Gastroesophageal sphincter (tissue), 3 donors: ENCODE measurements around the gene RBBP8NL.

Source experiments
- EP300 ChIP-seq: sonication (generic); formaldehyde crosslinking; IDR thresholded peaks from one replicate; pipeline ENCODE4 v1.6.1; 2017; ENCODE audit warnings: antibody characterized with exemption, mild to moderate bottlenecking
- POLR2A ChIP-seq, 2 donors: fragments of 450-650 bp; IDR thresholded peaks; one replicate each; pipeline ENCODE4 v1.6.1; 2017; ENCODE audit warnings: antibody characterized with exemption in 2 of 2, mild to moderate bottlenecking in 2 of 2, moderate library complexity in 1 of 2
- POLR2AphosphoS5 ChIP-seq: sonication (generic); formaldehyde crosslinking; IDR thresholded peaks from one replicate; pipeline ENCODE4 v1.6.1; 2017; ENCODE audit warnings: antibody characterized with exemption
- TF ChIP-seq, protein P1 (sequence below), 4 experiments: fragments of 200-600 bp in 2 of 4; fragments of 450-650 bp in 2 of 4; sonication (generic) in 1 of 4; IDR thresholded peaks; one replicate each; pipeline ENCODE4 v1.5.1; 2017 to 2019; ENCODE audit warnings: antibody characterized with exemption in 4 of 4, mild to moderate bottlenecking in 2 of 4, moderate library complexity in 2 of 4

GRCh38 chr20:62370115-62370806 lies 57.1 kb downstream of the RBBP8NL start:
- no peak for TF ChIP-seq POLR2AphosphoS5
- TF ChIP-seq, protein P1, sequence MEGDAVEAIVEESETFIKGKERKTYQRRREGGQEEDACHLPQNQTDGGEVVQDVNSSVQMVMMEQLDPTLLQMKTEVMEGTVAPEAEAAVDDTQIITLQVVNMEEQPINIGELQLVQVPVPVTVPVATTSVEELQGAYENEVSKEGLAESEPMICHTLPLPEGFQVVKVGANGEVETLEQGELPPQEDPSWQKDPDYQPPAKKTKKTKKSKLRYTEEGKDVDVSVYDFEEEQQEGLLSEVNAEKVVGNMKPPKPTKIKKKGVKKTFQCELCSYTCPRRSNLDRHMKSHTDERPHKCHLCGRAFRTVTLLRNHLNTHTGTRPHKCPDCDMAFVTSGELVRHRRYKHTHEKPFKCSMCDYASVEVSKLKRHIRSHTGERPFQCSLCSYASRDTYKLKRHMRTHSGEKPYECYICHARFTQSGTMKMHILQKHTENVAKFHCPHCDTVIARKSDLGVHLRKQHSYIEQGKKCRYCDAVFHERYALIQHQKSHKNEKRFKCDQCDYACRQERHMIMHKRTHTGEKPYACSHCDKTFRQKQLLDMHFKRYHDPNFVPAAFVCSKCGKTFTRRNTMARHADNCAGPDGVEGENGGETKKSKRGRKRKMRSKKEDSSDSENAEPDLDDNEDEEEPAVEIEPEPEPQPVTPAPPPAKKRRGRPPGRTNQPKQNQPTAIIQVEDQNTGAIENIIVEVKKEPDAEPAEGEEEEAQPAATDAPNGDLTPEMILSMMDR (IDR thresholded peaks at IDR 0.05), result no peak
- no peak for TF ChIP-seq POLR2A (IDR thresholded peaks at IDR 0.05)
- TF ChIP-seq EP300, result no peak
